Measurements from ENCODE around the gene RBM27. TPM values are rescaled to one million over a fixed set of nuclear protein-coding genes. Genes with fewer than 3 reads are reported as not detected.
"Not testable (repeated sequence)": the region's sequence is repeated elsewhere in the genome, so short reads cannot be mapped to it uniquely, and the experiment has no call there.

The RBM27 gene
- total and polyA plus RNA-seq, 4 donors: 7.3 to 24.9 (median 16.8) TPM

GRCh38 chr5:146210810-146211209 is 7.4 kb downstream of the RBM27 start:
- H3K36me3 ChIP-seq (ENCODE audit: control insufficient read depth in 1 of 2, insufficient read depth in 2 of 2, low read length in 1 of 2); H3K27me3 ChIP-seq (ENCODE audit: control insufficient read depth in 1 of 2, insufficient read depth in 2 of 2, low read length in 1 of 2); H3K27ac ChIP-seq (ENCODE audit: low read depth in 1 of 2, low read length in 2 of 2); H3K4me1 ChIP-seq (ENCODE audit: control insufficient read depth in 1 of 2, insufficient read depth in 2 of 2, low read length in 2 of 2); DNase-seq; intact Hi-C loops (cut with DNase I); H3K9me3 ChIP-seq (ENCODE audit: control insufficient read depth, low read length); H3K4me3 ChIP-seq (ENCODE audit: low read length in 2 of 2); ATAC-seq (ENCODE audit: low FRiP score): not testable (repeated sequence)
- 97 to 99% methylated on average over 10 to 13 of the region's 13 CpGs for WGBS, 2 donors

GRCh38 chr5:146213210-146213826 is 9.9 kb downstream of the RBM27 start:
- peaks cover 0 to 3% of the 10 kb centered on the region in 2 donors for H3K4me1 ChIP-seq (ENCODE audit: control insufficient read depth in 1 of 2, insufficient read depth in 2 of 2, low read length in 2 of 2)
- H3K27ac ChIP-seq (ENCODE audit: low read depth in 1 of 2, low read length in 2 of 2): no peak overlapping the region
- H3K9me3 ChIP-seq (ENCODE audit: control insufficient read depth, low read length): no peaks in the 10 kb centered on the region
- no peaks in the 10 kb centered on the region for H3K36me3 ChIP-seq (ENCODE audit: control insufficient read depth in 1 of 2, insufficient read depth in 2 of 2, low read length in 1 of 2)
- 47 to 51% methylated on average over 4 of the region's 4 CpGs for WGBS, 2 donors
- intact Hi-C loops (cut with DNase I): no loop called here
- ATAC-seq (ENCODE audit: low FRiP score): no peak
- no peak for DNase-seq
- no peaks in the 10 kb centered on the region for H3K27me3 ChIP-seq (ENCODE audit: control insufficient read depth in 1 of 2, insufficient read depth in 2 of 2, low read length in 1 of 2)
- no peak overlapping the region for H3K4me3 ChIP-seq (ENCODE audit: low read length in 2 of 2)

- H3K36me3 ChIP-seq (ENCODE audit: control insufficient read depth in 1 of 2, insufficient read depth in 2 of 2, low read length in 1 of 2); ATAC-seq (ENCODE audit: low FRiP score); intact Hi-C loops (cut with DNase I); H3K9me3 ChIP-seq (ENCODE audit: control insufficient read depth, low read length); H3K4me3 ChIP-seq (ENCODE audit: low read length in 2 of 2); DNase-seq; H3K4me1 ChIP-seq (ENCODE audit: control insufficient read depth in 1 of 2, insufficient read depth in 2 of 2, low read length in 2 of 2); H3K27ac ChIP-seq (ENCODE audit: low read depth in 1 of 2, low read length in 2 of 2); H3K27me3 ChIP-seq (ENCODE audit: control insufficient read depth in 1 of 2, insufficient read depth in 2 of 2, low read length in 1 of 2): not testable (repeated sequence)
- WGBS, 2 donors: 91 to 93% methylated on average over 5 of the region's 5 CpGs
Measured at GRCh38 chr5:146214881-146215280, 11.5 kb downstream of the RBM27 start.

GRCh38 chr5:146218168-146218567 is 14.8 kb downstream of the RBM27 start:
- intact Hi-C loops (cut with DNase I): no loop called here
- no peaks in the 10 kb centered on the region for H3K27me3 ChIP-seq (ENCODE audit: control insufficient read depth in 1 of 2, insufficient read depth in 2 of 2, low read length in 1 of 2)
- 35 to 43% methylated on average over 2 of the region's 2 CpGs for WGBS, 2 donors
- DNase-seq: no peak
- H3K27ac ChIP-seq (ENCODE audit: low read depth in 1 of 2, low read length in 2 of 2): no peak overlapping the region
- peaks cover 2% of the 10 kb centered on the region in 2 donors for H3K4me1 ChIP-seq (ENCODE audit: control insufficient read depth in 1 of 2, insufficient read depth in 2 of 2, low read length in 2 of 2)
- no peak overlapping the region for H3K4me3 ChIP-seq (ENCODE audit: low read length in 2 of 2)
- no peaks in the 10 kb centered on the region for H3K9me3 ChIP-seq (ENCODE audit: control insufficient read depth, low read length)
- no peak for ATAC-seq (ENCODE audit: low FRiP score)
- no peaks in the 10 kb centered on the region for H3K36me3 ChIP-seq (ENCODE audit: control insufficient read depth in 1 of 2, insufficient read depth in 2 of 2, low read length in 1 of 2)

GRCh38 chr5:146219243-146219642 is 15.8 kb downstream of the RBM27 start:
- H3K36me3 ChIP-seq (ENCODE audit: control insufficient read depth in 1 of 2, insufficient read depth in 2 of 2, low read length in 1 of 2): no peaks in the 10 kb centered on the region
- H3K9me3 ChIP-seq (ENCODE audit: control insufficient read depth, low read length): no peaks in the 10 kb centered on the region
- H3K4me3 ChIP-seq (ENCODE audit: low read length in 2 of 2): no peak overlapping the region
- ATAC-seq (ENCODE audit: low FRiP score) (no peak), DNase-seq (no peak)
- H3K27ac ChIP-seq (ENCODE audit: low read depth in 1 of 2, low read length in 2 of 2): no peak overlapping the region
- no peaks in the 10 kb centered on the region for H3K27me3 ChIP-seq (ENCODE audit: control insufficient read depth in 1 of 2, insufficient read depth in 2 of 2, low read length in 1 of 2)
- peaks cover 2% of the 10 kb centered on the region in 2 donors for H3K4me1 ChIP-seq (ENCODE audit: control insufficient read depth in 1 of 2, insufficient read depth in 2 of 2, low read length in 2 of 2)
- intact Hi-C loops (cut with DNase I): no loop called here

GRCh38 chr5:146221234-146221633 is 17.8 kb downstream of the RBM27 start:
- H3K4me1 ChIP-seq (ENCODE audit: control insufficient read depth in 1 of 2, insufficient read depth in 2 of 2, low read length in 2 of 2): peaks cover 2% of the 10 kb centered on the region in 2 donors
- no peak overlapping the region for H3K4me3 ChIP-seq (ENCODE audit: low read length in 2 of 2)
- WGBS, 2 donors: 66 to 73% methylated on average over 3 of the region's 3 CpGs
- intact Hi-C loops (cut with DNase I): no loop called here
- no peak overlapping the region for H3K27ac ChIP-seq (ENCODE audit: low read depth in 1 of 2, low read length in 2 of 2)
- no peaks in the 10 kb centered on the region for H3K9me3 ChIP-seq (ENCODE audit: control insufficient read depth, low read length)
- no peaks in the 10 kb centered on the region for H3K27me3 ChIP-seq (ENCODE audit: control insufficient read depth in 1 of 2, insufficient read depth in 2 of 2, low read length in 1 of 2)
- DNase-seq (no peak), ATAC-seq (ENCODE audit: low FRiP score) (no peak)
- no peaks in the 10 kb centered on the region for H3K36me3 ChIP-seq (ENCODE audit: control insufficient read depth in 1 of 2, insufficient read depth in 2 of 2, low read length in 1 of 2)

GRCh38 chr5:146222005-146222404 is 18.6 kb downstream of the RBM27 start:
- WGBS, 2 donors: 85 to 90% methylated on average over 1 of the region's 1 CpG
- H3K4me1 ChIP-seq (ENCODE audit: control insufficient read depth in 1 of 2, insufficient read depth in 2 of 2, low read length in 2 of 2): peaks cover 2% of the 10 kb centered on the region in 2 donors
- DNase-seq (no peak), ATAC-seq (ENCODE audit: low FRiP score) (no peak)
- no peaks in the 10 kb centered on the region for H3K36me3 ChIP-seq (ENCODE audit: control insufficient read depth in 1 of 2, insufficient read depth in 2 of 2, low read length in 1 of 2)
- H3K9me3 ChIP-seq (ENCODE audit: control insufficient read depth, low read length): no peaks in the 10 kb centered on the region
- intact Hi-C loops (cut with DNase I): no loop called here
- no peaks in the 10 kb centered on the region for H3K27me3 ChIP-seq (ENCODE audit: control insufficient read depth in 1 of 2, insufficient read depth in 2 of 2, low read length in 1 of 2)
- H3K27ac ChIP-seq (ENCODE audit: low read depth in 1 of 2, low read length in 2 of 2): no peak overlapping the region
- H3K4me3 ChIP-seq (ENCODE audit: low read length in 2 of 2): no peak overlapping the region

GRCh38 chr5:146223179-146223578 is 19.8 kb downstream of the RBM27 start:
- 95 to 100% methylated on average over 1 of the region's 1 CpG for WGBS, 2 donors
- intact Hi-C loops (cut with DNase I): no loop called here
- Histone ChIP-seq H3K4me1 (ENCODE audit: control insufficient read depth in 1 of 2, insufficient read depth in 2 of 2, low read length in 2 of 2) (peaks cover 2% of the 10 kb centered on the region in 2 donors), H3K27me3 (ENCODE audit: control insufficient read depth in 1 of 2, insufficient read depth in 2 of 2, low read length in 1 of 2) (no peaks in the 10 kb centered on the region), H3K27ac (ENCODE audit: low read depth in 1 of 2, low read length in 2 of 2) (no peak overlapping the region), H3K4me3 (ENCODE audit: low read length in 2 of 2) (no peak overlapping the region), H3K36me3 (ENCODE audit: control insufficient read depth in 1 of 2, insufficient read depth in 2 of 2, low read length in 1 of 2) (no peaks in the 10 kb centered on the region), H3K9me3 (ENCODE audit: control insufficient read depth, low read length) (no peaks in the 10 kb centered on the region)
- no peak for DNase-seq
- ATAC-seq (ENCODE audit: low FRiP score): no peak

- no peaks in the 10 kb centered on the region for H3K9me3 ChIP-seq (ENCODE audit: control insufficient read depth, low read length)
- H3K36me3 ChIP-seq (ENCODE audit: control insufficient read depth in 1 of 2, insufficient read depth in 2 of 2, low read length in 1 of 2): no peaks in the 10 kb centered on the region
- DNase-seq (no peak), ATAC-seq (ENCODE audit: low FRiP score) (no peak)
- intact Hi-C loops (cut with DNase I): no loop called here
- H3K4me3 ChIP-seq (ENCODE audit: low read length in 2 of 2): no peak overlapping the region
- H3K27me3 ChIP-seq (ENCODE audit: control insufficient read depth in 1 of 2, insufficient read depth in 2 of 2, low read length in 1 of 2): no peaks in the 10 kb centered on the region
- H3K27ac ChIP-seq (ENCODE audit: low read depth in 1 of 2, low read length in 2 of 2): no peak overlapping the region
- no peaks in the 10 kb centered on the region for H3K4me1 ChIP-seq (ENCODE audit: control insufficient read depth in 1 of 2, insufficient read depth in 2 of 2, low read length in 2 of 2)
Measured at GRCh38 chr5:146229222-146229621, 25.8 kb downstream of the RBM27 start.

Data from aorta (tissue), 5 donors.